H7 (cell line): ENCODE results near the gene LIFR. TPM values are rescaled to one million over a fixed set of nuclear protein-coding genes. Genes with fewer than 3 reads are reported as not detected.
A peak's percentile ranks its signal among the peaks of the same experiment; 100 is the strongest.

ENCODE experiments used
- DNase-seq: peaks from one replicate; pipeline ENCODE4 v3.0.0; 2012
- H3K27me3 ChIP-seq: 2 replicates; pipeline ENCODE4 v1.6.0; 2011; ENCODE audit warnings: mild to moderate bottlenecking, low read length; ENCODE audit not compliant: control insufficient read depth, insufficient read depth
- H3K36me3 ChIP-seq: replicated peaks from 2 replicates; pipeline ENCODE4 v1.5.1; 2011; ENCODE audit warnings: low read length; ENCODE audit not compliant: control insufficient read depth, insufficient read depth
- H3K4me3 ChIP-seq: 2 replicates; pipeline ENCODE4 v1.5.1; 2011; ENCODE audit warnings: low read depth, mild to moderate bottlenecking, control low read depth, low read length, moderate library complexity; ENCODE audit not compliant: insufficient read depth
- total RNA-seq: library from RNA; depleted of rRNA; stranded (reverse); fragments of >200 nt; shearing (Covaris generic); gene quantifications from 2 replicates; pipeline ENCODE4 v1.2.3, GENCODE V29; 2014

LIFR gene
- total RNA-seq, 1 experiment from 2014 or later, result 10.5 TPM

DNA sequence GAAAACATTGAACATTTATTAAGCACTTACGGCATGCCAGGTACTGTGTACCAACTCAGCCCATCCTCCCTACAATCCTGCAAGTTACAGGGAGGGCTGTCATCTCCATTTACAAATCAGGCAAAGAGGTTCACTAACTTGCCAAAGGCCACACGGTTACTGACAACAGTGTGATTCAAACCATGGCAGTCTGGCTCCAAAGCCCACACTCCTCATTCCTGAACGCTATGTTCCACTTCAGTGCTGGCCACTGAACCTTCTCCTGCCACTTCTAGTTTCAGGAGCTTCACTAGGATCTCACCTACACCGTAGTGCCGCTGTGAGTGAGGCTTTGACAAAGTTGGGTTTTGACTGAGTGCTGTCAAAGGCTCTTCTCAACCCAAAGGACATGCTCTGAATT lies 7.2 kb upstream of the LIFR start:
- no peak for DNase-seq
- Histone ChIP-seq H3K27me3 (no peaks in the 10 kb centered on the region), H3K4me3 (no peak overlapping the region)

DNA sequence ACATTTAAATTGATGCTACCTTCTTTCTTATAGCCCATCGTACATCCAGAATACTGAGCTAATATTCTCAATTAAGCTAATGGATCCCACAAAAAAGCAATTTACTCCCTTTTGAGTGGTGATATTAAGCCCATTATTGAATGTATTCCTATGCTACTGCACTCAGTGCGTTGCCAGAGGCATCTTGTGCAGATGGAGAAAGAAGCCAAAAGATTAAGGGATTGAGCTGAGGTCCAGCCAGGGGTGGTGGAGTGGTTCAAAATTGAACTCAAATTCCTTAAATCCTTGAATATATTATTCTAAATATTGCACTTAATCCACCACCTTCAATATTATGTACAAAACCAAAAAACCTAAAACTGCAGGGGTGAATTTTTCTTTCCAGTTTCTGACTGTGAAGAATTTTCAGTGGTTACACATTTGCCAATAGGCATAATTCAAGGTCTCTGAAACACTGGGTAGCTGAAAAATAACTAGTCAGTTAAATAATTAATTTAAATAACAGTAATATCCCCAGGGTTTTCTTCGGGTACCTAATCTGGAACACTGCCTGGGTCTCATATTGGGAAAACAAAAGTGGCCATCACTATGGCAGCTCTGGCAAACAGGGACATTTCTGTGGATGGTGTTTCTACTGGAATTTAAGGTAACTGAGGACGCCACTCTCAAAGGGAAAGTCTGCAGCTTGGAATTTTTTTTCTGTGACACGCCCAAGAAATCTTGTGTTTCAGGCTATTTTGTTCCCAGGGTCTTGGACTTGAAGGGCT lies 6.2 kb upstream of the LIFR start:
- no peak overlapping the region for H3K4me3 ChIP-seq
- no peaks in the 10 kb centered on the region for H3K36me3 ChIP-seq
- H3K27me3 ChIP-seq, result no peaks in the 10 kb centered on the region
- DNase-seq, result no peak

More for the DNA sequence above, 7.2 kb upstream of the LIFR start:
- no peaks in the 10 kb centered on the region for H3K36me3 ChIP-seq

DNA sequence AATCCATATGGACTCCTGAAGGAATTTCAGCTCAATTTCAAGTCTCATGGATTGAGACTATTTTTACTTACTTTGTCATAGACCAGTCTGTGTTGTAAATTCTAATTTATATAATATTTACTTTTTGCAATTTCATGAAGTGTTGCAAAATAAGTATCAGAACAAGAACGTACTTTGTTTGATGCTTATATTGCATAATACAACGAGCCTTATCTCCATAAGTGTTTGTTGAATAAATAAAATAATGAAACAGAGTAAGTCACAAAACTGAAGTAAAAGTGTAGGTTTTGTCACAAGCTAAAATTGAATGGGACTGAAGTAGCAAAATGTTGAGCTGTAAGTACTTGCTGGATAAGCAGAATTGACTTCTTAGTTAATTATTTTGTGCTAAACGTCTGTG lies 3.0 kb upstream of the LIFR start:
- no peak for DNase-seq
- Histone ChIP-seq H3K4me3 (no peak overlapping the region), H3K27me3 (peaks cover 3% of the 10 kb centered on the region), H3K36me3 (no peaks in the 10 kb centered on the region)

DNA sequence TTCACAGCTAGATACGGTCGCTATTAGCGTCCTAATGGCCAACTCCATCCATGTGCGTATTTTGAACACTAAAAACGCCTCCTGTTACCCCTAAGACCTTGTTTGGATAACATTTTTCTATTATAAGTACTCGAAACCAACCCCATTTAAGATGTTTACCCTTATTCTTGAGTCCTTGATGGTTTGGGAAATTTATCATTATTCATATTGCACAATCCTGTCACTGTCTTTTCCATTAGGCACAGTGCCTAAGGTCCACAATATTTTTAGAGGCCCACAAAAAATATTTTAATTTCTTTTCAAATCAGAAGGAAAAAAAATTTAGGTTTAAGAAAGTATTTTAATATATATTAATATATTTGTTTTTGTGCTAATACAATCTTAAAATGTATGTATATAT lies 1.3 kb upstream of the LIFR start:
- Histone ChIP-seq H3K4me3 (no peak overlapping the region; the same call in 1 of the 2 replicates), H3K36me3 (no peaks in the 10 kb centered on the region), H3K27me3 (peaks cover 3% of the 10 kb centered on the region)
- DNase-seq, result no peak

DNA sequence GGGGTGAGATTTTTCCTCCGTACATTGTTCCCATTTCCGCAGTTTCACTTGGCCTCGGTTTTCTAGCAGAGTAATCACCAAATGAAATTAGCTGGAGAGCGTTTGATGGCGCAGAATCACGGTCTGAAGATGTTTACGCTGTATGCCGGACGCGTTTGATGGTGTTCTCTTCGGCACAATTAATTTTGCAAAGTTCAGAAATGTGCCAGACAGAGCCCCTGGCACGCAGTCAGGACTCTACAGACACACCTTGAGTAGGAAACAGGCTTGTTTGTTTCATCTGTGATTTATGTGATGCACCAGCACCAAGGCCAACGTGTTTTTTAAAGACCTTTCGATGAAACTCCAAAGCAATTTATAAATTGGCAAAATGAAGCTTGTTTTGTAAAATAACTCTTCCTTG lies 863 bp upstream of the LIFR start:
- Histone ChIP-seq H3K27me3 (peaks cover 3% of the 10 kb centered on the region), H3K36me3 (no peaks in the 10 kb centered on the region), H3K4me3 (peak overlapping the region; percentile 90)
- DNase-seq, result no peak

DNA sequence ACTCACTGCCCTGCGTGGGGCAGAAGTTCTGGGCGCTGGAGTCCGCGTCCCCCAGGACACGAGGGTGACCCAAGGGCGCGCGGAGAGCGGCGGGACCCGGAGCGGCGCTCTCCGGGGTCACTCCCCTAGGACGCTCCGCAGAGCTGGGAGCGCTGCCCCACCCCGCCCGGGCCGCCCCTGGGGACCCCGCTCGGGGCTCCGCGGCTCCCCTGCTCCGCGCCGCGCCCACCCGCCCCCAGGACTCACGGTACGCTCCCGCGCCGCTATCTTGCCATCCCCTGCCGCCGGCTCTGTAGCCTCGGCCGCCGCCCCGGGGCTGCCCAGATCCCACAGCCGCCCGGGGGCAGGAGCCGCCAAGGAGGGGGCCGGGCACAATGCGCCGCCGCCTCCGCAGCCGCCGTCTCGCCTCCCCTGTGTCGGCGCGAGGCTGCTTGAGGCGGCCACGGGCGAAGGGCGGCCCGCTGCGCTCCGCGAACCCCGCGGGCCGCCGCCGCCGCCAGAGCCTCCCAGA lies 303 bp downstream of the LIFR start:
- DNase-seq, result no peak
- Histone ChIP-seq H3K36me3 (no peaks in the 10 kb centered on the region), H3K27me3 (peaks cover 3% of the 10 kb centered on the region), H3K4me3 (peak overlapping the region; percentile 78)

DNA sequence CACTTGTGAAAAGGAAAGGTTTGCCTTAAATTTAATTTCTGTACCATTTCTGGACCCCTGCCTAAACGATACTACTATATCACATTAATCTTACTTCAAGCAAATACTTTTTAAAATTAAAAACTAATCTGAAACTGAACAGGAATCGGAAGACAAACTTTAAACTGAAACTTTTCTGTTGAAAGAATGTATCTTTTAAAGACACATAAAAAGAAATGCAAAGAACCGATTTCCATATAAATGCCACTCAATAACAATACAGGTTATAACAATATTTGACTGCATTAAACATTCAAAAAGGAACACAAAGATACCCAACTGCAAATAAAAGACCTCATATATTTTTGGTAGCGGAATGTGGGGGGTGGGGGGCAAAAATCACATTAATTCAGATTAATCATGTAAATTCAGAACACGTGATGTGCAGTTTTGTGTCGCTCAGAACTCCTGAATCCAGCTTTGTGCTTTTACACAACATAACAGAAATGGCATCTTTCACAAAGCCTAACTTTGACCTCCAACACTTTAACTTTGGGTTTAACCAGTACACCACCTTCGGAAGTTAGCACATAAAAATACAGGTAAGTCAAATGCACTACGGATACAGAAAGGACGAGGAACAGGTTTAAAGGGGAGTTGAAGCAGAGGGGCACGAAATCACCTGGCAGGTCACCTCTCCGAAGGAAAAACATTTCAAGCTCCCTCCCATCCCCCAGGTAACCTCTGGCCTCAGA lies 925 bp downstream of the LIFR start:
- DNase-seq, result no peak
- Histone ChIP-seq H3K27me3 (peaks cover 3% of the 10 kb centered on the region), H3K4me3 (peak overlapping the region; percentile 78), H3K36me3 (no peaks in the 10 kb centered on the region)

DNA sequence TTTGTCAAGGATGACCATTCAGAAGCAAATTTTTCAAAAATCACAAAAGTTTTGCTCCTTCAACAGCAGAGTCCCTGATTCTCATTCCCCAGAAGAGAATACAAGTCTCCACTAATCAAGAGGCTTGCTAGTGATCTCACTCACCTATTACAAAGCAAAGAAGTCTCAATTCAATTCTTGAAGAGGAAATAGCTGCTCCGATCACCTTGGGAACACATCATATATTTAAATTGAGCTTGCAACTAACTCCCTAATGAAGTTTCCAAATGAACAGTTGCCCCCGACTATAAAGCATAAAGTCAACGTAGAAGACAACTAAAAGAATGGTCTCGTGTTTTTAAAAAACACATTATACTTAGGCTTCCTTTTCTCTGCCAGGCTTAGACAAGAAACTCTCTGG lies 1.6 kb downstream of the LIFR start:
- H3K36me3 ChIP-seq, result no peaks in the 10 kb centered on the region
- H3K27me3 ChIP-seq, result peaks cover 3% of the 10 kb centered on the region
- DNase-seq, result no peak
- peak overlapping the region; percentile 2; the same call in 1 of the 2 replicates for H3K4me3 ChIP-seq

DNA sequence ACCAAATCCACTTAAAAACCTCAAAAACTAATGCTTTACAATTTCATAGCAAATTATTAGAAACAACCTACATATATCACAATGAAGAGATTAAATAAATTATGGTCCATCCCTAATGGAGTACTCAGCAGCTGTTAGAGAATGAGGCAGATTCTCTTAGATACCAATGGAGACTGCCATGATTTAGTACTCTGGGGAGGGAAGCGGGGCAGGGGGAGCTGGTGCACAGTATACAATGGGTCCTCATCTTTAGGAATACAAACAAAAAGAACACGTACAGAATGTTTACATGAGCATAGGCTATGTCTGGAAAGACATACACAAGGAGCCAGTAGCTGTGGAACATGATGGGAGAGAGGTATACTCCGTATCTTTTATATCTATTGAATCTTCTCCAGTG lies 2.0 kb downstream of the LIFR start:
- no peaks in the 10 kb centered on the region for H3K36me3 ChIP-seq
- DNase-seq, result no peak
- no peak overlapping the region for H3K4me3 ChIP-seq
- peaks cover 3% of the 10 kb centered on the region for H3K27me3 ChIP-seq

DNA sequence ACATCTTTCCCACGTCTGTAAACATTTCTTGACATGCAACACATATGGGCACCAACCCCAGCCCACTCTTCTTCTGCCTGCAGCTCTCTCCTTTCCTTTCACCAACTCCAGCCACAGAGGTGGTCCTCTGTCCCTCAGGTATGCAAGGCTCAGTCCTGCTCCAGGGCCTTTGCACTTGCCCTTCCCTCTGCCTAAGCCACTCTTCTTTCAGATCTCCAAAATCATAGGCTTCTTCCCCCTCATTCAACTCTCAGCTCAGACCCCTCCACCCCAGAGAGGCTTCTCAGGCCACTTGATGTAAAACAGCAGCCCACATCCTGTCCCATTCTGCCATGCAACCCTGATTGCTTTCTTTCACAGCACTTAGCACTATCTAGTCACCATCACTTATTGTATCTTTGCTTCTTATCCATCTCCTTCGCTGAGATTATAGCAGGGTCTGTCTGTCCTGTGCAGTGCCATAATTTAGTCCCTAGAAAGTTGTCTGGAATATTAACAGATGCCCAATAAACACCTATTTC lies 3.4 kb downstream of the LIFR start:
- peaks cover 3% of the 10 kb centered on the region for H3K27me3 ChIP-seq
- no peaks in the 10 kb centered on the region for H3K36me3 ChIP-seq
- H3K4me3 ChIP-seq, result no peak overlapping the region
- no peak for DNase-seq

DNA sequence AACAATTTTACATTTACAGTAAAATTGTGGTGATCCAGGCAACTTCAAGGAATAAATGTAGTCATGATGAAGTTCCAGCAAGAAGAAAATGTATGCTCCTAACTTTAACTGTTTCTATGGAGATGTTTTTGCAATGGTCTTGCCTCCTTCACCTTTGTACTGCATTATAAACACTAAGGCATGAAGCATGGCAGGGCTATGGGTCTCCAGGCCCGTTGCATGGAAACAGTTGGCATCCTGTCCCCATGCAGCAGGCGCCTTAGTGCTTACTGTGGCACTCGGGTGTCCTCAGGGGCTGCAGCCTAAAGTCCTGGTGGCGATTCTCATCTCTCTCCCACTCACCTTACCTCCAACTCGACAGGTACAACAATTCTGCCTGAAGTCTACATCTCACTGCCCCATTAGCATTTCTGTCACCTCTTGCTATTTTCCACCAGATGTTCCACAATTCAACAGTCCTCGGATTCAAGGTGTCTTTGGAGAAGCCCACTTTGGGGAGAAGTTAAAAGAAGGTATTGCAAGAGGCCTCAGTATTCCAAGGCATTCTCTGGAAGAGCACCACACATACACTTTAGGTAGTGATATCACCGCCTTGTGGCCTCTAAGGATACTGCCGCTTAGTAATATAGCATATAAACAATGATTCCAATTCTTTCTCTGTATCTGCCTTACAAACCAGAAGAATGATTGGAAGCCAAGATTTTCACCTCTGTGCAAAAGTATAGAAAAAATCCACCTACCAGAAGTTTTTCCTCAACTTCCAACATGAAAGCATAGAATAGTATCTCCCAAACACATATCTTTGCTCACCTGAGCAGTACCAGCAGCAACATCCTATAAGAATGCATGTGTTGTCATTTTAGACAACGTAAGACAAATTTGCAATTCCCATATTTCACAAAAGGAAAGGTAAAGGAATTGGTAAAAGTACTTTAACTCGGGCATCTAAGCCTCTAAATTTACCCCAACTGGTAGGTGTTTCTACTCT lies 5.1 kb downstream of the LIFR start:
- DNase-seq, result peak; percentile 58
- H3K4me3 ChIP-seq, result no peak overlapping the region
- peaks cover 3% of the 10 kb centered on the region for H3K27me3 ChIP-seq
- H3K36me3 ChIP-seq, result no peaks in the 10 kb centered on the region

DNA sequence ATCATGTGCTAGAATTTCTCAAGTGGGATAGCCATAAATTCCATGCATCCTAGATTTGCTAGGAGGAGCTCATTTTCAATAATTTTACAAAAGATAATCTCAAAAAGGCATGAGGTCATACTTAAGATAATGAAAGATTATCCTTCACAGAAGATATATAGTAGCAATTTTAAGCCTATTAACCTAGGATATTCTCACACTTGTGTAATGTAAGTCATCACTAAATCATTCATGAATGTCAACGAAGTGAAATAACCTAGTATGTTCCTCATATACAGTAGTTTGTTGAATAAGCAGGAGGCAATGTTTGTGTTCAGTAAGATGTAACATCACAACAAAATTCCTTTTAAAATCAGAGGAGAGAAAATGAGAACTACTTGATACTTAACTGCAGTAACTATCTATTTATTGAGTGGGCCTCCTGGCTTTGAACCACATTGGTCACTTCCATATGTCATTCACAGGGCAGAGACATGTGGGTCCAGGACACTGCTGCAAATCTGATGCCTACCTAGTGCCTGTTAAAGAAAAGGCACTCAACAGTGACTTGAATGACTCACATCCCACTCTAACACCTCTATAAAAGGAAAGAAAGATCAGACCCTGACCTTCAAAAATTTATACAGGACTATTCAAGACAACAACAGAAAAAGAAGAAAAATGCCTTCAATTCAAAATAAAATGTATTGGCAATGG lies 8.2 kb downstream of the LIFR start:
- H3K27me3 ChIP-seq, result no peaks in the 10 kb centered on the region
- H3K4me3 ChIP-seq, result no peak overlapping the region
- no peaks in the 10 kb centered on the region for H3K36me3 ChIP-seq
- no peak for DNase-seq

DNA sequence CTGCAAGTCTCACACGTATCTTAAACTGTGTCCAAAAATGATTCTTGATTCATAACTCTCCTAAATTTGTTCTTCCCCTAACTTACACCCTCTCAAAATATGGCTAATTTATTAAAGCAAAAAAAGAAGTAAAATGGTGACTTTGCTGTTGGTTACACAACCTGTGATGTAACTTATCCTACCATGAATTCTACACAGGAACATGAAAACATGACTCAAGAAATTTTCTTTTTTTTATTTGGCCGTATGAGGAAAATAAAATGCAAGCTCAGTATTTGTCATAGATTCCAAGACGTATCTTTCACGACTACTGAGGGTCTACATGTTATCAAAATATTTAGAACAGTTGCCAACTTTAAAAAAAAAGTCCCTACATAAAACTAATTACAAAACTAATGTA lies 9.2 kb downstream of the LIFR start:
- no peaks in the 10 kb centered on the region for H3K36me3 ChIP-seq
- no peak overlapping the region for H3K4me3 ChIP-seq
- H3K27me3 ChIP-seq, result no peaks in the 10 kb centered on the region
- DNase-seq, result no peak
